Liver (tissue), 9 donors: Measurements from ENCODE around the gene KSR2. TPM values are rescaled to one million over a fixed set of nuclear protein-coding genes. Genes with fewer than 3 reads are reported as not detected.

Experiments
- DNase-seq: peaks from one replicate; pipeline ENCODE4 v3.0.0-alpha.2; 2017; ENCODE audit warnings: low spot score
- H3K27ac ChIP-seq, 2 donors: one replicate each; pipeline ENCODE4 v1.7.0; 2013; ENCODE audit warnings: inconsistent platforms in 2 of 2, low read length in 2 of 2, control low read depth in 1 of 2, low read depth in 1 of 2, mild to moderate bottlenecking in 1 of 2
- H3K27me3 ChIP-seq, 4 donors: one replicate each; pipeline versions ENCODE4 v1.6.1 to v1.7.0; 2013; ENCODE audit warnings: low read length in 3 of 4, inconsistent platforms in 1 of 4, mild to moderate bottlenecking in 1 of 4, moderate library complexity in 1 of 4; ENCODE audit not compliant: control insufficient read depth in 4 of 4, insufficient read depth in 4 of 4
- H3K36me3 ChIP-seq, 4 donors: one replicate each; pipeline versions ENCODE4 v1.6.1 to v1.7.0; 2013; ENCODE audit warnings: low read length in 3 of 4, mild to moderate bottlenecking in 3 of 4, low read depth in 1 of 4, moderate library complexity in 1 of 4; ENCODE audit not compliant: control insufficient read depth in 4 of 4, insufficient read depth in 3 of 4
- H3K4me1 ChIP-seq, 4 donors: one replicate each; pipeline versions ENCODE4 v1.6.1 to v1.7.0; 2013; ENCODE audit warnings: low read length in 3 of 4, mild to moderate bottlenecking in 3 of 4, moderate library complexity in 1 of 4; ENCODE audit not compliant: control insufficient read depth in 4 of 4, insufficient read depth in 4 of 4
- H3K4me3 ChIP-seq, 3 donors: one replicate each; pipeline versions ENCODE4 v1.6.1 to v1.7.0; 2013; ENCODE audit warnings: low read length in 3 of 3, control low read depth in 1 of 3, low read depth in 1 of 3, mild to moderate bottlenecking in 1 of 3
- H3K9ac ChIP-seq, 2 donors: one replicate each; pipeline ENCODE4 v1.7.0; 2013; ENCODE audit warnings: low read length in 2 of 2, mild to moderate bottlenecking in 2 of 2, moderate library complexity in 2 of 2, control low read depth in 1 of 2, low read depth in 1 of 2
- H3K9me3 ChIP-seq, 4 donors: one replicate each; pipeline versions ENCODE4 v1.6.1 to v1.7.0; 2013; ENCODE audit warnings: low read length in 3 of 4; ENCODE audit not compliant: control insufficient read depth in 4 of 4
- CTCF ChIP-seq: fragments of 150-350 bp; IDR thresholded peaks from 2 replicates; pipeline ENCODE4 v1.5.1; 2017; ENCODE audit warnings: improper control_type of control experiment, low read depth, low read length; ENCODE audit not compliant: missing input control
- EGR1 ChIP-seq, 2 donors: IDR thresholded peaks; 2 replicates each; pipeline ENCODE4 v1.6.1; 2016 to 2018; ENCODE audit warnings: antibody characterized with exemption in 2 of 2, low read depth in 2 of 2
- FOXA1 ChIP-seq: IDR thresholded peaks from 2 replicates; pipeline ENCODE4 v1.6.1; 2016; ENCODE audit warnings: antibody characterized with exemption
- FOXA2 ChIP-seq: IDR thresholded peaks from 2 replicates; pipeline ENCODE4 v1.6.1; 2016; ENCODE audit warnings: antibody characterized with exemption
- GABPA ChIP-seq, 2 donors: IDR thresholded peaks in 1 of 2; conservative IDR thresholded peaks in 1 of 2; 2 replicates each; pipeline ENCODE4 v1.6.1; 2016; ENCODE audit warnings: antibody characterized with exemption in 2 of 2, mild to moderate bottlenecking in 1 of 2, moderate library complexity in 1 of 2
- HNF4A ChIP-seq, 2 donors: conservative IDR thresholded peaks; 2 replicates each; pipeline ENCODE4 v1.6.1; 2016; ENCODE audit warnings: antibody characterized with exemption in 2 of 2, mild to moderate bottlenecking in 2 of 2
- HNF4G ChIP-seq: IDR thresholded peaks from 2 replicates; pipeline ENCODE4 v1.6.1; 2016; ENCODE audit warnings: antibody characterized with exemption
- JUND ChIP-seq, 2 donors: IDR thresholded peaks; 2 replicates each; pipeline ENCODE4 v1.6.1; 2016; ENCODE audit warnings: antibody characterized with exemption in 2 of 2
- MAX ChIP-seq: IDR thresholded peaks from 2 replicates; pipeline ENCODE4 v1.6.1; 2016; ENCODE audit warnings: antibody characterized with exemption
- NR2F2 ChIP-seq: IDR thresholded peaks from 2 replicates; pipeline ENCODE4 v1.6.1; 2016; ENCODE audit warnings: antibody characterized with exemption
- RAD21 ChIP-seq, 2 donors: IDR thresholded peaks; 2 replicates each; pipeline ENCODE4 v1.6.1; 2016; ENCODE audit warnings: antibody characterized with exemption in 2 of 2, mild to moderate bottlenecking in 2 of 2
- REST ChIP-seq: IDR thresholded peaks from 2 replicates; pipeline ENCODE4 v1.6.1; 2016; ENCODE audit warnings: antibody characterized with exemption, mild to moderate bottlenecking
- RXRA ChIP-seq, 2 donors: IDR thresholded peaks; 2 replicates each; pipeline ENCODE4 v1.6.1; 2017 to 2018; ENCODE audit warnings: antibody characterized with exemption in 2 of 2, mild to moderate bottlenecking in 1 of 2
- SP1 ChIP-seq: IDR thresholded peaks from 2 replicates; pipeline ENCODE4 v1.6.1; 2018; ENCODE audit warnings: antibody characterized with exemption, mild to moderate bottlenecking
- TAF1 ChIP-seq: conservative IDR thresholded peaks from 2 replicates; pipeline ENCODE4 v1.6.1; 2016; ENCODE audit warnings: antibody characterized with exemption, mild to moderate bottlenecking
- YY1 ChIP-seq: IDR thresholded peaks from 2 replicates; pipeline ENCODE4 v1.6.1; 2016; ENCODE audit warnings: antibody characterized with exemption, mild to moderate bottlenecking
- WGBS: extraction: QIAGEN DNeasy Blood & Tissue Kit; methylation state at CpG from one replicate; pipeline ENCODE4 v1.1.7; 2013; 5-methylcytosine and 5-hydroxymethylcytosine counted together
- polyA plus RNA-seq, 2 donors: library from polyadenylated mRNA; stranded (reverse) in 1 of 2; unstranded in 1 of 2; fragments of 200-250 nt in 1 of 2; fragments of >200 nt in 1 of 2; fragmentation: Nextera tagmentation in 1 of 2; extraction: Ambion mirVana in 1 of 2; gene quantifications; one replicate each; pipeline versions ENCODE4 v1.2.1 to v1.2.3, GENCODE V29; 2013 to 2015
- total RNA-seq, 2 donors: library from RNA; depleted of rRNA; stranded (reverse); fragments of >200 nt; gene quantifications; one replicate each; pipeline ENCODE4 v1.2.3, GENCODE V29; 2014
- TF ChIP-seq, protein P1 (sequence below): IDR thresholded peaks from 2 replicates; pipeline ENCODE4 v1.6.1; 2016; ENCODE audit warnings: antibody characterized with exemption
- donor health status: healthy.
- donor health status: healthy.
- donor health status: healthy.
- donor health status: healthy.
- donor health status: healthy.

The KSR2 gene
- total and polyA plus RNA-seq, 4 donors: under 0.01 to 0.02 (median under 0.01) TPM; not detected in 1

- no peak for DNase-seq
- no peak for TF ChIP-seq TAF1
- no peak for TF ChIP-seq YY1
- TF ChIP-seq REST: no peak
- TF ChIP-seq FOXA2: no peak
- TF ChIP-seq MAX: no peak
- no peak for TF ChIP-seq CTCF
- no peak for TF ChIP-seq NR2F2
- TF ChIP-seq SP1: no peak
- H3K9ac ChIP-seq: no peak overlapping the region
- H3K4me3 ChIP-seq: no peak overlapping the region
- WGBS: 90% methylated on average over 11 of the region's 11 CpGs
- H3K36me3 ChIP-seq: no peaks in the 10 kb centered on the region
- H3K9me3 ChIP-seq: no peaks in the 10 kb centered on the region
- H3K27me3 ChIP-seq: peaks cover 0 to 2% (median 0%) of the 10 kb centered on the region in 4 donors
- H3K27ac ChIP-seq: no peak overlapping the region
- H3K4me1 ChIP-seq: no peaks in the 10 kb centered on the region
Measured at GRCh38 chr12:117437516-117438255, 531.1 kb downstream of the KSR2 start.

GRCh38 chr12:117433878-117434277, 534.9 kb downstream of the KSR2 start:
- no peak overlapping the region for H3K4me3 ChIP-seq
- peaks cover 0 to 2% (median 0%) of the 10 kb centered on the region in 4 donors for H3K27me3 ChIP-seq
- H3K9me3 ChIP-seq: no peaks in the 10 kb centered on the region
- no peak overlapping the region for H3K9ac ChIP-seq
- no peak for DNase-seq
- H3K4me1 ChIP-seq: no peaks in the 10 kb centered on the region
- 93% methylated on average over 3 of the region's 3 CpGs for WGBS
- H3K27ac ChIP-seq: no peak overlapping the region
- no peaks in the 10 kb centered on the region for H3K36me3 ChIP-seq
- TF ChIP-seq RXRA (IDR thresholded peaks at IDR 0.05): no peak
- no peak for TF ChIP-seq CTCF
- no peak for TF ChIP-seq NR2F2
- TF ChIP-seq REST: no peak
- TF ChIP-seq FOXA1: no peak
- TF ChIP-seq EGR1 (IDR thresholded peaks at IDR 0.05; ENCODE audit: low read depth in 2 of 2): no peak
- TF ChIP-seq FOXA2: no peak
- TF ChIP-seq YY1: no peak
- no peak for TF ChIP-seq MAX
- TF ChIP-seq GABPA (IDR thresholded peaks at IDR 0.05 in 1 of 2, conservative IDR thresholded peaks at IDR 0.05 in 1 of 2): no peak
- TF ChIP-seq, protein P1, sequence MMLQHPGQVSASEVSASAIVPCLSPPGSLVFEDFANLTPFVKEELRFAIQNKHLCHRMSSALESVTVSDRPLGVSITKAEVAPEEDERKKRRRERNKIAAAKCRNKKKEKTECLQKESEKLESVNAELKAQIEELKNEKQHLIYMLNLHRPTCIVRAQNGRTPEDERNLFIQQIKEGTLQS: no peak
- TF ChIP-seq JUND (IDR thresholded peaks at IDR 0.05): no peak
- TF ChIP-seq HNF4G: no peak
- TF ChIP-seq HNF4A (conservative IDR thresholded peaks at IDR 0.05): no peak
- no peak for TF ChIP-seq RAD21 (IDR thresholded peaks at IDR 0.05)
- TF ChIP-seq TAF1: no peak
